ENCODE results near the gene PTGES. TPM values are rescaled to one million over a fixed set of nuclear protein-coding genes. Genes with fewer than 3 reads are reported as not detected.

Gene PTGES
- total and polyA plus RNA-seq, 2 experiments from 2014 or later, result 2.8 to 3.6 TPM

- no peaks in the 10 kb centered on the region for H3K36me3 ChIP-seq (ENCODE audit: insufficient read depth)
- H3K4me1 Mint-ChIP-seq, result no peaks in the 10 kb centered on the region
- H3K27me3 ChIP-seq (ENCODE audit: insufficient read depth), result no peaks in the 10 kb centered on the region
- H3K4me1 ChIP-seq (ENCODE audit: insufficient read depth), result no peaks in the 10 kb centered on the region
- ATAC-seq (no peak), DNase-seq (ENCODE audit: low spot score) (no peak)
- H3K4me3 Mint-ChIP-seq, result no peak overlapping the region
- no peaks in the 10 kb centered on the region for H4K20me1 ChIP-seq (replicated peaks; ENCODE audit: insufficient read depth)
- no peaks in the 10 kb centered on the region for H3F3A ChIP-seq (replicated peaks; ENCODE audit: low read depth)
- no peaks in the 10 kb centered on the region for H3K79me2 ChIP-seq (replicated peaks; ENCODE audit: insufficient read depth)
- no peak overlapping the region for H3K27ac ChIP-seq (ENCODE audit: low read depth)
- H3K36me3 Mint-ChIP-seq (ENCODE audit: low read depth), result no peaks in the 10 kb centered on the region
- H3K9me3 Mint-ChIP-seq, result no peaks in the 10 kb centered on the region
- no peaks in the 10 kb centered on the region for H3K9me2 ChIP-seq (ENCODE audit: insufficient read depth)
- H3K27me3 Mint-ChIP-seq (ENCODE audit: insufficient read depth, low read depth, poor library complexity), result no peaks in the 10 kb centered on the region
- H3K27ac Mint-ChIP-seq, result no peak overlapping the region
- H3K4me2 ChIP-seq, result no peak overlapping the region
- no peak for TF ChIP-seq ZNF331 (CRISPR knock-in tag; IDR thresholded peaks at IDR 0.05; ENCODE audit: low read depth)
- H3K4me3 ChIP-seq, result no peak overlapping the region
- H2AFZ ChIP-seq, result no peak overlapping the region
These were observed 50.0 kb downstream of the PTGES start for GRCh38 chr9:129702589-129703520.

- no peaks in the 10 kb centered on the region for H3F3A ChIP-seq (replicated peaks; ENCODE audit: low read depth)
- ATAC-seq, result no peak
- H3K4me3 ChIP-seq, result no peak overlapping the region
- TF ChIP-seq ETS1 (IDR thresholded peaks at IDR 0.05) (no peak), EZH2phosphoT487 (IDR thresholded peaks at IDR 0.05; ENCODE audit: unreplicated experiment) (no peak), STAT1 (IDR thresholded peaks at IDR 0.05; ENCODE audit: unreplicated experiment) (no peak), NANOG (IDR thresholded peaks at IDR 0.05; ENCODE audit: borderline replicate concordance) (no peak), EZH2 (IDR thresholded peaks at IDR 0.05; ENCODE audit: low read depth, unreplicated experiment) (no peak), JUNB (IDR thresholded peaks at IDR 0.05; ENCODE audit: unreplicated experiment) (no peak), ZNF331 (CRISPR knock-in tag; IDR thresholded peaks at IDR 0.05; ENCODE audit: low read depth) (no peak), POLR2AphosphoS5 (IDR thresholded peaks at IDR 0.05; ENCODE audit: low read depth) (no peak), CTCF (conservative IDR thresholded peaks at IDR 0.05; ENCODE audit: low read depth in 2 of 2) (no peak), ZNF462 (CRISPR knock-in tag; IDR thresholded peaks at IDR 0.05) (no peak), ZNF114 (CRISPR knock-in tag; IDR thresholded peaks at IDR 0.05) (no peak)
These were observed 51.3 kb downstream of the PTGES start for GRCh38 chr9:129701549-129701948.

More at GRCh38 chr9:129701549-129701948, 51.3 kb downstream of the PTGES start:
- Mint-ChIP-seq H3K36me3 (ENCODE audit: low read depth) (no peaks in the 10 kb centered on the region), H3K9me3 (no peaks in the 10 kb centered on the region), H3K4me3 (no peak overlapping the region), H3K4me1 (no peaks in the 10 kb centered on the region), H3K27ac (no peak overlapping the region), H3K27me3 (ENCODE audit: insufficient read depth, low read depth, poor library complexity) (peaks cover 1% of the 10 kb centered on the region)
- Histone ChIP-seq H3K36me3 (ENCODE audit: insufficient read depth) (no peaks in the 10 kb centered on the region), H3K27me3 (ENCODE audit: insufficient read depth) (peaks cover 1% of the 10 kb centered on the region), H3K4me1 (ENCODE audit: insufficient read depth) (no peaks in the 10 kb centered on the region), H2AFZ (no peak overlapping the region), H4K20me1 (replicated peaks; ENCODE audit: insufficient read depth) (no peaks in the 10 kb centered on the region), H3K79me2 (replicated peaks; ENCODE audit: insufficient read depth) (no peaks in the 10 kb centered on the region), H3K9me2 (ENCODE audit: insufficient read depth) (no peaks in the 10 kb centered on the region), H3K4me2 (no peak overlapping the region), H3K27ac (ENCODE audit: low read depth) (no peak overlapping the region)
- DNase-seq (ENCODE audit: low spot score), result no peak

All from GM23338 (cell line).